Activated CD8-positive, alpha-beta memory T cell treated with anti-CD3 and anti-CD28 coated beads, Interleukin-2, amount 50 U/mL, for 48 hours (primary cell): ENCODE results near the gene TMPRSS2.

ENCODE experiments used
- DNase-seq: peaks from one replicate; pipeline ENCODE4 v3.0.0-alpha.2; 2020

TMPRSS2 gene

GRCh38 chr21:41507521-41508414, at the start of gene TMPRSS2:
Gene TMPRSS2 (minus strand): TSS chr21:41508158. CDS start chr21:41498133, 10,025 bp downstream.
- DNase-seq, result no peak

GRCh38 chr21:41555057-41555456, 47.1 kb upstream of the TMPRSS2 start:
- no peak for DNase-seq

- no peak for DNase-seq
These were observed 44.3 kb upstream of the TMPRSS2 start for GRCh38 chr21:41552254-41552653.

- DNase-seq, result no peak
These were observed 40.8 kb upstream of the TMPRSS2 start for GRCh38 chr21:41548781-41549180.

GRCh38 chr21:41547111-41547510, 39.2 kb upstream of the TMPRSS2 start:
- no peak for DNase-seq

- DNase-seq, result no peak
These were observed 37.8 kb upstream of the TMPRSS2 start for GRCh38 chr21:41545500-41546359.

DNA sequence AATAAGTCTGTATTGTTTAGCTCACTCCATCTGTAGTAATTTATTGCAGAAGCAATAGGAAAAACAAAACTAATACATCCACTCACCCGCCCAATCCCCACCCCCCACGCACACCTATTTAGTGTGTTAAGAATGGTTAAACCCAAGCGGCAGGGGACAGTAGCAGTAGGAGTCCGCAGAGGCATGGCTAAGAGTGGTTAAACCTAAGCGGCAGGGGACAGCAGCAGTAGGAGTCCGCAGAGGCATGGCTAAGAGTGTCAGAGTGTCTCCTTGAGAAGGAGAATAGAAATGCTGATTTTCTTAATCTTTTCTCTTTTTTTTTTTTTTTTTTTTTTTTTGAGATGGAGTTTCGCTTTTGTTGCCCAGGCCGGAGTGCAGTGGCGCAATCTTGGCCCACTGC, 34.8 kb upstream of the TMPRSS2 start:
- no peak for DNase-seq

- DNase-seq, result no peak
These were observed 29.4 kb upstream of the TMPRSS2 start for GRCh38 chr21:41537356-41537755.

- DNase-seq, result no peak
These were observed 28.8 kb upstream of the TMPRSS2 start for GRCh38 chr21:41536827-41537103.

DNA sequence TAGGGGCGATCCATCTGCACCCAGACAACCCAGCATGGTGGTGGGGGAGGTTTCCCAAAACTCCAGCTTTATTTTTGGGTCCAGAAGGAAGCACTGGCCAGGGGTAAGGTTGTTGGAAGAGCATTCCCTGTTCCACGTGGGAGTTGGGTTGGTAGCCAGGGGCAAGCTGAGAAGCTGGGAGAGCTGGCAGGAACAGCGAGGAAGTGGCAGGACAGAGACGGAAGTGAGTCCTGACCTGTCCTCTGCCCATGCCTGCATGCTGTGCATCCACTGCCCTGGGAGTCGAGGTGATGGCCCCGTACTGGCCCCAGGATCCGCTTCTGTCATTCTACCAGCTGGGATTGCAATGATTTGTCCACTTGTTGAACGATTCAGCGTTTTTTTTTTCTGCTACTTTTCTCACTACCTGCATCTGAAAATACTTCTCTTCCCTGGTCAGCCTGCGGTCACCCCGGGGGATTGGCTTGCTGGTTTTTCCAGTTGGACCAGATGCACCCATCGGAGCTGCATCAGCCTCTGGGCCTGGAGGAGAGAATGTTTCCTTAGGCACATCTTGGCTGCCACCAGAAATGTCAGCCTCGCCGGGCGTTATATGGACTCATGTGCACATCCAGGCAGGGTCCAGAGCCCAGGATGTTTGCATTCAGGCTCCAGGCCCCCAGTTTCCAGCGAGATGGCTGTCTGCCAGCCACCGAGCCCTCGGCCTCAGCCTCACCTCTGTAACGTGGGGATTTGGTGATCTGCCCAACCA, 28.3 kb upstream of the TMPRSS2 start:
- no peak for DNase-seq

- DNase-seq, result no peak
These were observed 22.4 kb upstream of the TMPRSS2 start for GRCh38 chr21:41530366-41530765.

DNA sequence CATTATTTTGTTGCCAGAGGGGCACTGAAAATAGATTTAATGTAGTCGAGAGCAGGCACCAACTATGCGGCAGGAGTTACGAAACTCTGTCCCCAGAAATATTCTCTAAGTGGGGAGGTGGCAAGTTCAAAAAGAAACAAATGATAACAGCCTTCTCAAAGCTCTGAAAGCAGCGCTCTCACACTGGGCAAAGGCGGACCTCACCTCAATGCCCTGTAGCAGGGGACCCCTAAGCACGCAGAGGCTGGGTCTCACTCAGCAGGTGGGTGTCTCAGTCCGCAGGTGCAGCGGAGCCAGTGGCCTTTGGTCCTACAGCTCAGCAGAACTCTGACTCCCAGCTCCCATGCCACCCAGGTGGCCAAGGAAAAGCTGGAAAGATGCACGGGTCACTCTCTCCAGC, 21.8 kb upstream of the TMPRSS2 start:
- no peak for DNase-seq

DNA sequence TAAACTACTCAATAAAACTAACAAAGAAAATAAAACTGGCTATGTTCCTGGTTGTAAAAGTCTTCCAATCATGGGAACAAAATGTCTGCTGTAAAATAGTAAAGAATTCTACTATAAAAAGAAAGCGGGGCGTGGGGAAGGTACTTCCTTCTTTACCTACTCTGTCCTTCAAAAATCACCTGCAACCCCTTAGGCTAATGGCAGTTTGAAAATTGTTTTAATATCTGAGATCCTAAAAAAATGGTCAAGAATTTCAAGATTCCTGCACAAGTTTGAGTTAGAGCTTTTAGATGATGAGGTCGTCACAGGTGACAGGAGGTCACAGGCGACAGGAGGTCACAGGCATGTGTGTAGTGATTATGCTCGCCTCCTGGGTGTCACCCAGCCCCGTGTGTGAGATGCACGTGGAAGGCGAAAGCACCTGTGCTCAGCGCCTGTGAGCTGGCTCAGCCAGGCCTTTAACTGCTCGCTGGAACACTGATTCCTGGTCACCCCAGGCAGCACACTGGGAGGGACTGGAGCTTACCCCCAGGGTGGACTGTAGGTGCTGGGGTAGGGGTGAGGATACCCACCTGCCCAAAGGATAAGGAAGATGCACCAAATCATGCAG, 18.6 kb upstream of the TMPRSS2 start:
- no peak for DNase-seq

GRCh38 chr21:41523175-41523574, 15.2 kb upstream of the TMPRSS2 start:
- DNase-seq, result no peak

- DNase-seq, result no peak
These were observed 13.6 kb upstream of the TMPRSS2 start for GRCh38 chr21:41521489-41522027.

DNA sequence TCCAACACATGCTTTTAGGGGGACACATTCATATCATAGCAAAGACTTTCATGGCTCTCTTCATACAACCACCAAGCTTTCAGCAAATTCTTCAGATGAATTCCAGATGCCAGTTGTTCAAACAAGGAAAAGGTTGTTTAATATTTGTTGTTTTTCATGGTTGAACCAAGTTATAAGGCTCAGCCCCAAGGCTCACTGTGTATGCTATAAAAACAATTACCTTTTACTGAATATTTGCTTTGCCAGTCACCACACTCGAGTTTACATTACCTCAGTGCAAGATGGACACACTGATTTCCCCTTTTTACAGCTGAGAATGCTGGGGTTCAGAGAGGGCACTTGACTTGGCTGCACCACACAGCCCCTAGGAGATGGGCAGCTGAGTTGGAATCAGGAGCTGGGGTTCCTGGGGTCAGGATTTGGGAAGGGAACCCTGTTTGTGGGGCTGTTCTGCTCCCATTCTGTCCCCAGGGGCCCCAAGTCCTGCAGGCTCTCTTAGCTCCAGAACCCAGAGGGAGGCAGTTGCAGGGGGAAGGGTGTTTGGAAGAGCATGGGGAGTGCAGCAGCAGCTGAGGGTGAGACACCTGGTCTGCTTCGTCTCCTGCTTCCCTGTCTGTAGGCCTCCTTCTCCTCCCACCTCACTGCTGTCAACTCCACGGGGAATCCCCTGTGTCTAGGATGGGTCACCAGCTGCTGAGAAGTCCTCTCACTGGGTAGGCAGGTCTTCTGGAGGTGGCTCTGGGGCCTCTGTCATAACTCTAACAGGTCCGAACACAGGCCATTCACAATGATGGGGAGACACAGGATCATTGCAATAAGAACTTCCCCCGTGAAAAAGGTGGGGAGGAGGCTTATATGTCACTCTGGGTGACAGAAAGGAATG, 12.8 kb upstream of the TMPRSS2 start:
- DNase-seq, result no peak

DNA sequence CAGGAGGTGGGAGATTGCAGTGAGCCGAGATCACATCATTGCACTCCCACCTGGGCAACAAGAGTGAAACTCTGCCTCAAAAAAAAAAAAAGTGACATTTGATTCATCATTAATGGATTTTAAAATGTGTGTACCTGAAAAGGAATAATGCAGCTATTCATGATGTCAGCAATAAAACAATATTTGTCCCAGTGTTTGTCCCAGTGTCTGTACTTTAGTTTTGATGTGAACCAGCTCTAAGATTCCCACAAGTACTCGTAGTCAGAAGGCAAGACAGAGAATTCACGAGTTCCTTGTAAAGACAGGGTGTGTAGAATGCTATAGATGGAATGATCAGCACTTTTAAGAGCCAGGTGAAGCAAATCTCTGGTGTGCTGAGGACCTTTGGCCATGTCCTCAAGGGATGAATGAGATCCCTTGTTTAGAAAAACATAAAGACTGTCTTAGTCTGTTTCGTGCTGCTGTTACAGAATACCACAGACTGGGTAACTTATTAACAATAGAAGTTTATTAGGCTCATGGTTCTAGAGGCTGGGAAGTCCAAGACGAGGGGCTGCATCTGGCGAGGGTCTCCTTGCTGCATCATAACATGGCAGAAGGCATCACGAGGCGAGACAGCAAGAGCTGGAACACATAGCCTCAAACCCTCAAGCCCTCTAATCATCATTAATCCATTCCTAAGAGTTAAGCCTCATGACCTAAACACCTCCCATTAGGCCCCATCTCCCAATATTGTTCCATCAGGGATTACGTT, 12.0 kb upstream of the TMPRSS2 start:
- no peak for DNase-seq

- no peak for DNase-seq
These were observed 10.8 kb upstream of the TMPRSS2 start for GRCh38 chr21:41518757-41519156.

DNA sequence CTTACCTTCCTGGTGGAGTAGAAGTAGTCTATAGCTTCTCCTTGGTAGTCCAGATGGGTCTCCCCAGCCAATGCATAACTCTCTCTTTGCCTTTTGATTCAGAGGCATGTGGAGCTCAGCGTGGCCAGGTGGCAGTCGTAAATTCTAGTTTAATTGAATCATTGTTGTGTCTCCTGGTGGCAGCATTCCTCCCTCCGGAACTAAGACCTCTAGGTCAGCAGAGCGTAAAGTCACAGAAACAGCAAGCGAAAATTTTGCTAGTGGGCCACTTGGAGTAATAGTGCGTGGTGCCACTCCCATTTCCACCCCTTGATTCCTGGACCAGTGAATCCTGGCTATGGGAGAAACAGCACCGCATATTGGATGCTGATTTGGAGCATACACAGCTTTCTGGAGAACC, 3.9 kb upstream of the TMPRSS2 start:
- DNase-seq, result no peak

- DNase-seq, result no peak
These were observed 2.5 kb upstream of the TMPRSS2 start for GRCh38 chr21:41510500-41510899.

DNA sequence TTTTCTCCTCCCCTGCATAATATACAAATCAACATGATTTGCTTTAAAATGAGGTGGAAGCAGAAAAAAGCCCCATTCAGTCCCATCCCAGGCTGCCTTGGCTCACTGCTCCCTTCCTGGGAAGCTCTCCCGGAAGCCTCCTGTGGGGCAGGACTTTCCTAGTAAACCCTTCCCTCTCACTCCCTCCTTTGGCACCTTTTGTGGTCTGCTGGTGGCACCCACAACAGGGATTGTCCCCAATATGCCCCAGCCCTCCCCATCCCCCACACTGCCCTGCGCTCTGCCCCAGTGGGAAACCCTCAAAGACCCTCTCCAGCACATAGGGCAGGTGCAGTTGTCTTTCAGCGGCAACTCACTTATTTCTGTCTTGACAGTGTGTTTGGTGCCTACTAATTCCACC, 1.8 kb upstream of the TMPRSS2 start:
- no peak for DNase-seq
